ENCODE data around the gene NUMB. TPM values are rescaled to one million over a fixed set of nuclear protein-coding genes. Genes with fewer than 3 reads are reported as not detected.

NUMB gene
- total RNA-seq, 4 donors from 2014 or later, result 42.4 to 63.5 (median 51.0) TPM

- H3K27me3 ChIP-seq, result no peaks in the 10 kb centered on the region
- no peak overlapping the region for H3K27ac ChIP-seq
- no peaks in the 10 kb centered on the region for H3K9me3 ChIP-seq
- H3K36me3 ChIP-seq, result peaks cover 0 to 70% of the 10 kb centered on the region in 2 donors
- no peak for TF ChIP-seq CTCF (IDR thresholded peaks at IDR 0.05)
- no peak for TF ChIP-seq POLR2AphosphoS5 (IDR thresholded peaks at IDR 0.05)
- no peak for TF ChIP-seq POLR2A (IDR thresholded peaks at IDR 0.05)
- no peak for TF ChIP-seq EP300 (IDR thresholded peaks at IDR 0.05)
- no CpG with 5 or more reads among the region's 7 CpGs for WGBS, 2 donors (ENCODE audit: low coverage in 1 of 2)
- H3K4me1 ChIP-seq, result peaks cover 0 to 17% (median 6%) of the 10 kb centered on the region in 3 donors
- ATAC-seq, result no peak
- H3K4me3 ChIP-seq, result no peak overlapping the region
Observed at GRCh38 chr14:73266317-73266716, 192.0 kb downstream of the NUMB start.

- no peak overlapping the region for H3K27ac ChIP-seq
- H3K4me1 ChIP-seq, result peaks cover 0 to 17% (median 6%) of the 10 kb centered on the region in 3 donors
- H3K9me3 ChIP-seq, result no peaks in the 10 kb centered on the region
- H3K36me3 ChIP-seq, result peaks cover 0 to 76% of the 10 kb centered on the region in 2 donors
- no peak for TF ChIP-seq CTCF (IDR thresholded peaks at IDR 0.05)
- no peak for TF ChIP-seq EP300 (IDR thresholded peaks at IDR 0.05)
- TF ChIP-seq POLR2A (IDR thresholded peaks at IDR 0.05), result no peak
- no peak for TF ChIP-seq POLR2AphosphoS5 (IDR thresholded peaks at IDR 0.05)
- no peak overlapping the region for H3K4me3 ChIP-seq
- WGBS, 2 donors (ENCODE audit: low coverage in 1 of 2), result 82 to 88% methylated on average over 3 of the region's 3 CpGs
- H3K27me3 ChIP-seq, result no peaks in the 10 kb centered on the region
- ATAC-seq, result no peak
Observed at GRCh38 chr14:73265721-73266046, 192.7 kb downstream of the NUMB start.

- Histone ChIP-seq H3K27me3 (no peaks in the 10 kb centered on the region), H3K9me3 (no peaks in the 10 kb centered on the region), H3K4me3 (no peak overlapping the region), H3K4me1 (peaks cover 0 to 12% (median 6%) of the 10 kb centered on the region in 3 donors), H3K27ac (no peak overlapping the region), H3K36me3 (peaks cover 0 to 80% of the 10 kb centered on the region in 2 donors)
- WGBS, 2 donors (ENCODE audit: low coverage in 1 of 2), result 60 to 96% methylated on average over 4 of the region's 18 CpGs
- TF ChIP-seq CTCF (IDR thresholded peaks at IDR 0.05) (no peak), POLR2A (IDR thresholded peaks at IDR 0.05) (no peak), EP300 (IDR thresholded peaks at IDR 0.05) (no peak), POLR2AphosphoS5 (IDR thresholded peaks at IDR 0.05) (no peak)
- ATAC-seq, result no peak
Observed at GRCh38 chr14:73264885-73265720, 193.2 kb downstream of the NUMB start.

GRCh38 chr14:73264080-73264884 lies 194.1 kb downstream of the NUMB start:
- WGBS, 2 donors (ENCODE audit: low coverage in 1 of 2), result 87 to 89% methylated on average over 7 to 8 of the region's 23 CpGs
- no peak for ATAC-seq
- Histone ChIP-seq H3K4me1 (peaks cover 0 to 4% (median 1%) of the 10 kb centered on the region in 3 donors), H3K4me3 (no peak overlapping the region), H3K27me3 (no peaks in the 10 kb centered on the region), H3K27ac (no peak overlapping the region), H3K9me3 (no peaks in the 10 kb centered on the region), H3K36me3 (peaks cover 0 to 88% of the 10 kb centered on the region in 2 donors)
- TF ChIP-seq CTCF (IDR thresholded peaks at IDR 0.05), result no peak
- TF ChIP-seq POLR2AphosphoS5 (IDR thresholded peaks at IDR 0.05), result no peak
- TF ChIP-seq EP300 (IDR thresholded peaks at IDR 0.05), result no peak
- no peak for TF ChIP-seq POLR2A (IDR thresholded peaks at IDR 0.05)
